Measurements from ENCODE around the gene GPR108. TPM values are rescaled to one million over a fixed set of nuclear protein-coding genes. Genes with fewer than 3 reads are reported as not detected.

The GPR108 gene
- polyA plus RNA-seq, 3 donors: 90.9 to 147 (median 129) TPM

GRCh38 chr19:6719540-6719861, 17.9 kb downstream of the GPR108 start:
- Histone ChIP-seq H3K4me2 (replicated peaks; ENCODE audit: extremely low read depth, low read length, poor library complexity, severe bottlenecking) (no peak overlapping the region), H3K9ac (ENCODE audit: insufficient read depth, low read length, poor library complexity, severe bottlenecking) (no peak overlapping the region), H3K9me3 (replicated peaks in 1 of 2; ENCODE audit: control insufficient read depth in 1 of 2, insufficient read depth in 1 of 2, low read length in 2 of 2) (no peaks in the 10 kb centered on the region), H3K27me3 (ENCODE audit: control insufficient read depth in 2 of 2, insufficient read depth in 2 of 2, low read length in 2 of 2) (peaks cover 0 to 5% of the 10 kb centered on the region in 2 donors), H3K4me3 (replicated peaks in 1 of 3; ENCODE audit: low read depth in 2 of 3, low read length in 3 of 3) (no peak overlapping the region), H4K20me1 (ENCODE audit: insufficient read depth, low read length) (no peaks in the 10 kb centered on the region), H3K36me3 (replicated peaks in 1 of 2; ENCODE audit: control insufficient read depth in 1 of 2, insufficient read depth in 2 of 2, low read length in 2 of 2) (no peaks in the 10 kb centered on the region), H3K27ac (ENCODE audit: low read depth in 1 of 2, low read length in 2 of 2) (no peak overlapping the region), H2AFZ (ENCODE audit: insufficient read depth, low read depth, low read length, poor library complexity, severe bottlenecking) (no peak overlapping the region), H3K4me1 (ENCODE audit: control insufficient read depth in 1 of 2, insufficient read depth in 2 of 2, low read length in 2 of 2) (peaks cover 46 to 56% of the 10 kb centered on the region in 2 donors), H3K79me2 (ENCODE audit: insufficient read depth, low read length) (no peaks in the 10 kb centered on the region)
- H3K27ac Mint-ChIP-seq: peak overlapping the region in 4 of 7 donors; percentile 16 to 87 (median 32)
- H3K27me3 Mint-ChIP-seq (ENCODE audit: low read depth in 3 of 3): peaks cover 9 to 17% (median 12%) of the 10 kb centered on the region in 3 donors
- 91% methylated on average over 6 of the region's 6 CpGs for WGBS (ENCODE audit: insufficient coverage)
- DNase-seq: no peak
- intact Hi-C loops (cut with micrococcal nuclease): no loop called here
- no peaks in the 10 kb centered on the region for H3K36me3 Mint-ChIP-seq
- H3K4me3 Mint-ChIP-seq: no peak overlapping the region
- H3K4me1 Mint-ChIP-seq: peaks cover 49% of the 10 kb centered on the region
- peaks cover 0 to 6% (median 0%) of the 10 kb centered on the region in 7 donors for H3K9me3 Mint-ChIP-seq
- TF ChIP-seq, protein P1, sequence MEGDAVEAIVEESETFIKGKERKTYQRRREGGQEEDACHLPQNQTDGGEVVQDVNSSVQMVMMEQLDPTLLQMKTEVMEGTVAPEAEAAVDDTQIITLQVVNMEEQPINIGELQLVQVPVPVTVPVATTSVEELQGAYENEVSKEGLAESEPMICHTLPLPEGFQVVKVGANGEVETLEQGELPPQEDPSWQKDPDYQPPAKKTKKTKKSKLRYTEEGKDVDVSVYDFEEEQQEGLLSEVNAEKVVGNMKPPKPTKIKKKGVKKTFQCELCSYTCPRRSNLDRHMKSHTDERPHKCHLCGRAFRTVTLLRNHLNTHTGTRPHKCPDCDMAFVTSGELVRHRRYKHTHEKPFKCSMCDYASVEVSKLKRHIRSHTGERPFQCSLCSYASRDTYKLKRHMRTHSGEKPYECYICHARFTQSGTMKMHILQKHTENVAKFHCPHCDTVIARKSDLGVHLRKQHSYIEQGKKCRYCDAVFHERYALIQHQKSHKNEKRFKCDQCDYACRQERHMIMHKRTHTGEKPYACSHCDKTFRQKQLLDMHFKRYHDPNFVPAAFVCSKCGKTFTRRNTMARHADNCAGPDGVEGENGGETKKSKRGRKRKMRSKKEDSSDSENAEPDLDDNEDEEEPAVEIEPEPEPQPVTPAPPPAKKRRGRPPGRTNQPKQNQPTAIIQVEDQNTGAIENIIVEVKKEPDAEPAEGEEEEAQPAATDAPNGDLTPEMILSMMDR (IDR thresholded peaks at IDR 0.05): no peak

- H3K4me3 Mint-ChIP-seq: no peak overlapping the region
- WGBS (ENCODE audit: insufficient coverage): 88% methylated on average over 21 of the region's 21 CpGs
- H3K9me3 Mint-ChIP-seq: peaks cover 0 to 6% (median 0%) of the 10 kb centered on the region in 7 donors
- H3K4me1 Mint-ChIP-seq: peaks cover 44% of the 10 kb centered on the region
- Histone ChIP-seq H3K9ac (ENCODE audit: insufficient read depth, low read length, poor library complexity, severe bottlenecking) (no peak overlapping the region), H2AFZ (ENCODE audit: insufficient read depth, low read depth, low read length, poor library complexity, severe bottlenecking) (no peak overlapping the region), H3K4me3 (replicated peaks in 1 of 3; ENCODE audit: low read depth in 2 of 3, low read length in 3 of 3) (no peak overlapping the region), H3K27me3 (ENCODE audit: control insufficient read depth in 2 of 2, insufficient read depth in 2 of 2, low read length in 2 of 2) (peaks cover 0 to 5% of the 10 kb centered on the region in 2 donors), H3K27ac (ENCODE audit: low read depth in 1 of 2, low read length in 2 of 2) (no peak overlapping the region), H3K4me2 (replicated peaks; ENCODE audit: extremely low read depth, low read length, poor library complexity, severe bottlenecking) (no peak overlapping the region), H4K20me1 (ENCODE audit: insufficient read depth, low read length) (no peaks in the 10 kb centered on the region), H3K36me3 (replicated peaks in 1 of 2; ENCODE audit: control insufficient read depth in 1 of 2, insufficient read depth in 2 of 2, low read length in 2 of 2) (no peaks in the 10 kb centered on the region), H3K79me2 (ENCODE audit: insufficient read depth, low read length) (no peaks in the 10 kb centered on the region), H3K4me1 (ENCODE audit: control insufficient read depth in 1 of 2, insufficient read depth in 2 of 2, low read length in 2 of 2) (peaks cover 41 to 50% of the 10 kb centered on the region in 2 donors), H3K9me3 (replicated peaks in 1 of 2; ENCODE audit: control insufficient read depth in 1 of 2, insufficient read depth in 1 of 2, low read length in 2 of 2) (no peaks in the 10 kb centered on the region)
- intact Hi-C loops (cut with micrococcal nuclease): no loop called here
- H3K27ac Mint-ChIP-seq: peak overlapping the region in 3 of 7 donors; percentile 16 to 43 (median 20)
- TF ChIP-seq, protein P1 (IDR thresholded peaks at IDR 0.05): no peak
- peak in 1 of 3 donors; percentile 49 for DNase-seq
- peaks cover 12 to 20% (median 13%) of the 10 kb centered on the region in 3 donors for H3K27me3 Mint-ChIP-seq (ENCODE audit: low read depth in 3 of 3)
- no peaks in the 10 kb centered on the region for H3K36me3 Mint-ChIP-seq
Measured at GRCh38 chr19:6718741-6719539, 18.4 kb downstream of the GPR108 start.

Data from CD14-positive monocyte (primary cell).